NB4 (cell line): ENCODE measurements around the gene IRAK4.

Experiments
- CTCF ChIP-seq: IDR thresholded peaks from one replicate; pipeline ENCODE4 v1.5.1; 2012; ENCODE audit warnings: low read depth, low read length
- MYC ChIP-seq: IDR thresholded peaks from 2 replicates; pipeline ENCODE4 v1.6.1; 2011; ENCODE audit warnings: low read depth, low read length
- POLR2A ChIP-seq: IDR thresholded peaks from 2 replicates; pipeline ENCODE4 v1.6.1; 2011; ENCODE audit warnings: mild to moderate bottlenecking; ENCODE audit not compliant: insufficient read length; ENCODE audit errors: extremely low read depth
- TF ChIP-seq, protein P1 (sequence below): IDR thresholded peaks from 2 replicates; pipeline ENCODE4 v1.6.1; 2011; ENCODE audit warnings: low read depth, low read length

DNA sequence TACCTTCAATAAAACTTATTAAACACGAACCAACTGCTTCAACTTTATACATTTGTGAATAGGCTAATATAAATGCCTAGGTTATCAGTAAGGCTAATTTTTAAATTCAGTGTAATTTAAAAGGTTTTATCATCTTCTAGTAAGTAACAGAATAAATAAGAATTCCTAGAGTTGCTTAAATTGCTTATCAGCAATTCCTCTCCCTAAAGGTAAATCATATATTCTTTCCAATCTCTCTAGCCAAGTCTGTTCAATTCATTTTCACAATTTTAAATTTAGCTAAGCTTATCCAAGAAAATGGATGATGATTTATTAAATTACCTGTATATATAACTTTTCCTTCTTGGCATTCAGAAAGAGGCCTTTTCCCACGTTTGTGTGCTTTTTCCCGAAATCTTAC, 4.7 kb upstream of the IRAK4 start:
- TF ChIP-seq CTCF = no peak
- TF ChIP-seq POLR2A = no peak
- TF ChIP-seq MYC = no peak
- TF ChIP-seq, protein P1, sequence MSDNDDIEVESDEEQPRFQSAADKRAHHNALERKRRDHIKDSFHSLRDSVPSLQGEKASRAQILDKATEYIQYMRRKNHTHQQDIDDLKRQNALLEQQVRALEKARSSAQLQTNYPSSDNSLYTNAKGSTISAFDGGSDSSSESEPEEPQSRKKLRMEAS = no peak
